ENCODE measurements around the gene PSME1.

DNA sequence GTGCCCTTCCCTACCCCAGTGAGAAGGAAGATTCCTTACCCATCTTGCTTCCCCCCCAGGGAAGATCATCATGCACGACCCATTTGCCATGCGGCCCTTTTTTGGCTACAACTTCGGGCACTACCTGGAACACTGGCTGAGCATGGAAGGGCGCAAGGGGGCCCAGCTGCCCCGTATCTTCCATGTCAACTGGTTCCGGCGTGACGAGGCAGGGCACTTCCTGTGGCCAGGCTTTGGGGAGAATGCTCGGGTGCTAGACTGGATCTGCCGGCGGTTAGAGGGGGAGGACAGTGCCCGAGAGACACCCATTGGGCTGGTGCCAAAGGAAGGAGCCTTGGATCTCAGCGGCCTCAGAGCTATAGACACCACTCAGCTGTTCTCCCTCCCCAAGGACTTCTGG, 32.5 kb upstream of the PSME1 start:
- TF ChIP-seq, protein P1, sequence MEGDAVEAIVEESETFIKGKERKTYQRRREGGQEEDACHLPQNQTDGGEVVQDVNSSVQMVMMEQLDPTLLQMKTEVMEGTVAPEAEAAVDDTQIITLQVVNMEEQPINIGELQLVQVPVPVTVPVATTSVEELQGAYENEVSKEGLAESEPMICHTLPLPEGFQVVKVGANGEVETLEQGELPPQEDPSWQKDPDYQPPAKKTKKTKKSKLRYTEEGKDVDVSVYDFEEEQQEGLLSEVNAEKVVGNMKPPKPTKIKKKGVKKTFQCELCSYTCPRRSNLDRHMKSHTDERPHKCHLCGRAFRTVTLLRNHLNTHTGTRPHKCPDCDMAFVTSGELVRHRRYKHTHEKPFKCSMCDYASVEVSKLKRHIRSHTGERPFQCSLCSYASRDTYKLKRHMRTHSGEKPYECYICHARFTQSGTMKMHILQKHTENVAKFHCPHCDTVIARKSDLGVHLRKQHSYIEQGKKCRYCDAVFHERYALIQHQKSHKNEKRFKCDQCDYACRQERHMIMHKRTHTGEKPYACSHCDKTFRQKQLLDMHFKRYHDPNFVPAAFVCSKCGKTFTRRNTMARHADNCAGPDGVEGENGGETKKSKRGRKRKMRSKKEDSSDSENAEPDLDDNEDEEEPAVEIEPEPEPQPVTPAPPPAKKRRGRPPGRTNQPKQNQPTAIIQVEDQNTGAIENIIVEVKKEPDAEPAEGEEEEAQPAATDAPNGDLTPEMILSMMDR (IDR thresholded peaks at IDR 0.05), result no peak
- no peak for TF ChIP-seq POLR2A (IDR thresholded peaks at IDR 0.05)
